Epithelial cell of esophagus (primary cell): ENCODE data around the gene ZDHHC14.

Experiments used
- DNase-seq: peaks from one replicate; pipeline ENCODE4 v3.0.0; 2010; ENCODE audit warnings: low read depth
- H3K4me3 ChIP-seq: 2 replicates; pipeline ENCODE4 v1.5.1; 2011; ENCODE audit warnings: mild to moderate bottlenecking, low read length, control low read depth
- TF ChIP-seq, protein P1 (sequence below): IDR thresholded peaks from 2 replicates; pipeline ENCODE4 v1.5.1; 2011; ENCODE audit warnings: low read depth, mild to moderate bottlenecking, low read length, control low read depth, inconsistent platforms; ENCODE audit not compliant: insufficient read depth; ENCODE audit errors: missing control alignments

Gene ZDHHC14

DNA sequence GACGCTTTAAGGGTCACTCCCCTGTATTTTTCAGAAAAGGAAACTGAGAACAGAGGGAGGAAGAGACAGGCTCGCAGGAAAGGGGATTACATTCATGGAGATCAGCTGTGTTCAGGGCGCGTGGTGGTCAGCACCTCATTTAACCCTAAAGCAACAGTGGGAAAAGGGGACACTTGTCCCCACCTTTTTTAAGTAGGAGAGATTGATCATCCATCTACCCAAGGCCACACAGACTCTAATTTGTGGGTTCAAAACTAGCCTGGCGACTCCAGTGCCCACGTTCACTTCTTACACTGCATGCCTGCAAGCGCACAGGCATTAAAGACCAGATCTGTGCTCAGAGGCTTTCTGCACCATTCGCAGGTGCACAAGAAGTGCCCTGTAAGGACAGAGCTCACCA lies 274.1 kb downstream of the ZDHHC14 start:
- no peak for DNase-seq
- TF ChIP-seq, protein P1, sequence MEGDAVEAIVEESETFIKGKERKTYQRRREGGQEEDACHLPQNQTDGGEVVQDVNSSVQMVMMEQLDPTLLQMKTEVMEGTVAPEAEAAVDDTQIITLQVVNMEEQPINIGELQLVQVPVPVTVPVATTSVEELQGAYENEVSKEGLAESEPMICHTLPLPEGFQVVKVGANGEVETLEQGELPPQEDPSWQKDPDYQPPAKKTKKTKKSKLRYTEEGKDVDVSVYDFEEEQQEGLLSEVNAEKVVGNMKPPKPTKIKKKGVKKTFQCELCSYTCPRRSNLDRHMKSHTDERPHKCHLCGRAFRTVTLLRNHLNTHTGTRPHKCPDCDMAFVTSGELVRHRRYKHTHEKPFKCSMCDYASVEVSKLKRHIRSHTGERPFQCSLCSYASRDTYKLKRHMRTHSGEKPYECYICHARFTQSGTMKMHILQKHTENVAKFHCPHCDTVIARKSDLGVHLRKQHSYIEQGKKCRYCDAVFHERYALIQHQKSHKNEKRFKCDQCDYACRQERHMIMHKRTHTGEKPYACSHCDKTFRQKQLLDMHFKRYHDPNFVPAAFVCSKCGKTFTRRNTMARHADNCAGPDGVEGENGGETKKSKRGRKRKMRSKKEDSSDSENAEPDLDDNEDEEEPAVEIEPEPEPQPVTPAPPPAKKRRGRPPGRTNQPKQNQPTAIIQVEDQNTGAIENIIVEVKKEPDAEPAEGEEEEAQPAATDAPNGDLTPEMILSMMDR, result no peak
- H3K4me3 ChIP-seq, result no peak overlapping the region

DNA sequence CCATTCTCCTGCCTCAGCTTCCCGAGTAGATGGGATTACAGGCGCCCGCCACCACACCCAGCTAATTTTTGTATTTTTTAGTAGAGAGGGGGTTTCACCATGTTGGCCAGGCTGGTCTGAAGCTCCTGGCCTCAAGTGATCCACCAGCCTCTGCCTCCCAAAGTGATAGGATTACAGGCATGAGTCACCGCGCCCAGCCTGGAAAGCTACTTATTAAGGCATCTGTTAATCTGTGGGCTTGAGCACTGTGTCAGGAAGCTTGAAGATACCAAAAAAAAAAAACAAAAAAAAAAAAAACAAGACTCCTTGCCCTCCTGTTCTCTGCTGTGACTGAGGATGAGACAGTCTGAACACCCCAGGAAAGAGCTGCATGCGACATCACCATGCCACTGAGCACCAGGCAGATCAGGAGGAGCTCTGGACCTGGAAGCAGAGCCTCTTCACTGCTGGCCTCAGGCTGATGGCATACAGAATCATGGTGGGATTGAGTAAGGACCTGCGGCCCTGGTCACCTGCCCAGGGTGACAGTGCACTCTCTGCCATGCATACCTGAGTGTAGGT lies 275.5 kb downstream of the ZDHHC14 start:
- peak; percentile 27 for DNase-seq
- TF ChIP-seq, protein P1, result no peak
- no peak overlapping the region for H3K4me3 ChIP-seq

DNA sequence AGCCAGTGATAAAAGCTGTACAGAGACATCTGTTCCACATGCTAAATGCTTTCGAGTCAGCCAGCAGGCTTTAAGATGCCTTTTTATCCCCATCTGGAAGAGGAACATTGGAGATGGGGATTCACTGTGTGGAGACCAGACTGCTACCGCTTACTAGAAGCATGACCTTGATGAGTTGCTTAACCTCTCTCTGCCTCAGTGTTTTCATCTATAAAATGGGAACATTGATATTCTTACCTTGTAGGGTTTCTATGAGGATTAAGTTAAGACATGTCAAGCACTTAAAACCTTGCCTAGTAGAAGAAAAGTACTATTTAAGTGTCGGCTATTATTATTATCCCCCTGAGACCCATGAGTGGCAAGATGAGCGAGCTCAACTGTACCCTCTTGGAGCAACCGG lies 276.8 kb downstream of the ZDHHC14 start:
- H3K4me3 ChIP-seq, result no peak overlapping the region
- DNase-seq, result no peak
- TF ChIP-seq, protein P1, result no peak

DNA sequence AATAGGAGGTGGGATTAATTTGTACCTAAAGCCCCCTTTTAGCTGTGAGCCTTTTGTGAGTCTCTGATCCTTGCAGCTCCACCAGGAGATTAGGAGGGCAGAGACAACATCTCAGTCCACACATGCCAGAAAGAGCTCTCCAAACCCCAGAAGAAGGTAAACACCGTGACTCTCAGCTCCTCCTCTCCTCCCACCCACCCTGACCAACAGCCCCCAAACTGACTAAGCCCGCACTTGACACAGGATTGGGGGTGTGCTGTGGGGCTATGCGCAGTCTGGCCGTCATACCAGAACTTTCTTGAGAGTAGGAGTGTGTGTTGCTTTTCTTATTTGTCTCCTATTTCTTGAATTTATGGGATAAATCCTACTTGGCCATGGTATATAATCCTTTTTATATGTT lies 277.3 kb downstream of the ZDHHC14 start:
- DNase-seq, result no peak
- H3K4me3 ChIP-seq, result no peak overlapping the region
- TF ChIP-seq, protein P1, result no peak

DNA sequence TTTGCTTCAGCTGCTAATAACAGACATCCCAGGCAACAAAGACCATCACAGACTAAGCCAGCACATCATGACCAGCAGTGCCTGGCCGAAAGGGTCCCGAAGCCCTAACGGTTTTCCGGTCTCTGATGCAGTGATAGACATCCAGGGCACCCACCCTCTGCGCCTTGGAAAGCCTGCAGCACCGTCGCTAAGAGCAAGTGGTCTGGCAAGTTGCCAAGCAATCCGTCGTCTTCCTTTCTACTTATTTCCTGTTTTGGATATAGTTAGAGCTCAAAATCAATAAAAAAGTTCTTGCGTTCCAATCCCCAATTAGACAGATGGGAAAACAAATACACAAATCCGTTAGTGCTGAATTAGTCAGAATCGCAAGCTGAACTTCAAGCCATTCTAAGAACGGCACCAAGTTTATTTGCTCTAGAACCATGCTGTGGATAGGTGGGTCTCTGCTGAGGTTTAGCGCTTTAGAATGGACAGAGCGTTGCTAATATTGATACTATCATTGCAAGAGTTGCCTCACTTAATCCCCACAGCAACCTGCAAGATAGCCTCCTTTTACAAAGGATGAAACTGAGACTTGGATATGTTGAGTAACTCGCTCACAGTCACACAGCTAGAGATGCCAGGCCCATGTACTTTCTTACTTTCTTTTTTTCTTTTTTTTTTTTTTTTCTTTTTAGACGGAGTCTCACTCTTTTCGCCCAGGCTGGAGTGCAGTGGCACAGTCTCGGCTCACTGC lies 278.7 kb downstream of the ZDHHC14 start:
- TF ChIP-seq, protein P1, result no peak
- no peak overlapping the region for H3K4me3 ChIP-seq
- DNase-seq, result no peak

DNA sequence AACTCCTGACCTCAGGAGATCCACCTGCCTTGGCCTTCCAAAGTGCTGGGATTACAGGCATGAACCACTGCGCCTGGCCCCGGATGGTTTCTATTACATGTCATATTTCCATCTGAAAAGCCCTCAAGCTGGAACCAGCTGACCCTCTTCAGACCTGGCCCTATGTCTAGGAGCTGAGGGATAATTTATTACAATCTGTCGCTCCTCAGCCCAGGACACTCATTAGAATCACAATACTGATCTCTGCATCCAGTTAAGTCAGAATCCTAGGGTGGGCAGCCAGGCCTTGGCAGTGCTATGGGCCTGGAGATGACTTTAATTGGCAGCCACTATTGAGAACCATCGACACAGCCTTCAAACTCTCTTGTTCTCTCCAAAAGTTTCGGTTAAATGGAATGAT lies 279.4 kb downstream of the ZDHHC14 start:
- no peak overlapping the region for H3K4me3 ChIP-seq
- no peak for DNase-seq
- TF ChIP-seq, protein P1, result no peak

DNA sequence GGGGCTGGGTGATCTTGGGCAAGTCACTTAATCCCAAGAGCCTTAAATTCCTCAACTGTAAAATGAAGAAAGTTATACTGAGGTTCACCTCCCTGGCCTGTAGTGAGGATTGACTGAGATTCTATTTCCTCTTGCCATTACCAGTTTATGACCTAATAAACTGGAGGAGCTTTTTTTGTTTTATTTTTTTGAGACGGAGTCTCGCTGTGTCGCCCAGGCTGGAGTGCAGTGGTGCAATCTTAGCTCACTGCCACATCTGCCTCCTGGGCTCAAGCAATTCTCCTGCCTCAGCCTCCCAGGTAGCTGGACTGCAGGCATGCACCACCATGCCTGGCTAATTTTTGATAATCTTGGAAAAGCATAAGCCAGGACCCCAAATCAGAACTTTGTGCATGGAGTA lies 280.7 kb downstream of the ZDHHC14 start:
- TF ChIP-seq, protein P1, result no peak
- no peak for DNase-seq
- no peak overlapping the region for H3K4me3 ChIP-seq
